Mammary epithelial cell (primary cell): ENCODE results near the gene KLF11.

Source experiments
- CTCF ChIP-seq, 2 donors: IDR thresholded peaks in 1 of 2; conservative IDR thresholded peaks in 1 of 2; 2 replicates each; pipeline ENCODE4 v1.5.1; 2011 to 2012; ENCODE audit warnings: inconsistent platforms in 2 of 2, low read length in 2 of 2, mild to moderate bottlenecking in 2 of 2, control low read depth in 1 of 2, low read depth in 1 of 2; ENCODE audit not compliant: insufficient read depth in 1 of 2; ENCODE audit errors: extremely low read depth in 1 of 2
- EZH2 ChIP-seq: IDR thresholded peaks from 2 replicates; pipeline ENCODE4 v1.6.1; 2012; ENCODE audit warnings: low read length, inconsistent platforms, borderline replicate concordance

- TF ChIP-seq CTCF (conservative IDR thresholded peaks at IDR 0.05 in 1 of 2, IDR thresholded peaks at IDR 0.05 in 1 of 2; ENCODE audit: extremely low read depth in 1 of 2, insufficient read depth in 1 of 2, low read depth in 1 of 2, low read length in 2 of 2) (no peak), EZH2 (no peak)
Observed at GRCh38 chr2:10079870-10080535, 36.7 kb downstream of the KLF11 start, which contains the start of gene CYS1.
